ENCODE measurements around the gene ANTXR2.
"Not testable (repeated sequence)": the region's sequence is repeated elsewhere in the genome, so short reads cannot be mapped to it uniquely, and the experiment has no call there.

The ANTXR2 gene

GRCh38 chr4:79922011-79922410, 151.0 kb downstream of the ANTXR2 start:
- no peak for FAIRE-seq
- DNase-seq (ENCODE audit: low spot score) = no peak

- FAIRE-seq = no peak
Measured at GRCh38 chr4:79920163-79920853, 152.7 kb downstream of the ANTXR2 start.

GRCh38 chr4:79918292-79918691, 154.7 kb downstream of the ANTXR2 start:
- DNase-seq (ENCODE audit: low spot score) (no peak), FAIRE-seq (no peak)

More at GRCh38 chr4:79920163-79920853, 152.7 kb downstream of the ANTXR2 start:
- no peak for DNase-seq (ENCODE audit: low spot score)

DNA sequence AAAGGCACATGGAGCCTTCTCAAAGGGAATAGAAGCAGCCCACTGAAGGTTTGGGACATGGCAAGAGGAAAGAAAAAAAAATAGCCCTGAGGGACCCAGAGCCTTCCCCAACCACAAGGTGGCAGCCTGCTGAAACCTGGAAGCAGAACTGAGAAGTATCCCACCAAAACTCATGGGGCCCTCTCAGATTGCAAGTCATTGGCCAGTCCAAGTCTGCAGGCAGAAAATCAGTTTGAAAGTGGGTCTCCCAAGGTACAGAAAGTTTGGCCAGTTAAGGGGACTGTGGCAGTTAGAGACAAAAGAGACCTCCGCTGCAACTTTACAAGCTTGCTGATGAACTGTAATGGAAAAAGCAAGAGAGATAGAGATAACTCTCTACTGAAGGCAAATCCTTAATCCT, 155.8 kb downstream of the ANTXR2 start:
- FAIRE-seq (no peak), DNase-seq (ENCODE audit: low spot score) (peak; percentile 32)

GRCh38 chr4:79915246-79915645, 157.8 kb downstream of the ANTXR2 start:
- DNase-seq (ENCODE audit: low spot score) (no peak), FAIRE-seq (no peak)

DNA sequence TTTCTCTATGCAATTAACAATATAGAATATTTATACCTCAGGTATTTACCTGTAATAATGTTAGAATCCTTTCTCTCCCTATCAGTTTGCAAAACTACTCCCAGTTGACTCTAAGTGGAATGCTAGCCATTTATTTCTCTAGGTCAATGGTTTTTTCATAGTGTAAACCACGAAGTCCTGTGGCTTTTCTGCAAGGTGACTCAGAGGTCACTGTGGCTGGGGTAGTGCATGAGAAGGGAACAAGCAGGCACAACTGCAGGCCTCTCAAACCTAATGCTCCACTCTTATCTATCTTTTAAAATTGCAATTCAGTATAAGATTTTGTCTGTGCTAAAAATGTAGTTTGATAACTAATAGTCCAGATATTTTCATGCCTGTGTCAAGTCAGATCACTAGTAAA, 159.4 kb downstream of the ANTXR2 start:
- DNase-seq (ENCODE audit: low spot score) (peak; percentile 4), FAIRE-seq (no peak)

DNA sequence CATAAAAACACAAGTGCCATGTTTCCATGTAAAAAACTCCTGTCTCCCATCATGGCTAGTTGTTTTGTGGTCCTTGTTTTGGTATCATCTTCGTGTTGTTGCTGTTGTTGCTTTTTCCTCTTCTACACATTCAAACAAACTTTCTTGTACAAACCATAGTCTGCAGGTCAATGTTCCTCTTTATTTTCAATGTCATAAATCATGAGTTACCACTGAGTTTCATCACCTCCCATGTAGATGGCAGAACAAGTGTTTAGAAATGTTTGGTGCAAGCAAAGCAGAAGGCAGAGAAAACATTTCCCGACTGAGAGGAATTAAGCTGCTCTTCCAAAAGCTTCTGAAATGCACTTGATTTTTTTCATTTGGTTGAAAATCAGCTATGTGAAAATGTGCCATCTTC, 166.0 kb downstream of the ANTXR2 start:
- DNase-seq (ENCODE audit: low spot score) (no peak), FAIRE-seq (no peak)

DNA sequence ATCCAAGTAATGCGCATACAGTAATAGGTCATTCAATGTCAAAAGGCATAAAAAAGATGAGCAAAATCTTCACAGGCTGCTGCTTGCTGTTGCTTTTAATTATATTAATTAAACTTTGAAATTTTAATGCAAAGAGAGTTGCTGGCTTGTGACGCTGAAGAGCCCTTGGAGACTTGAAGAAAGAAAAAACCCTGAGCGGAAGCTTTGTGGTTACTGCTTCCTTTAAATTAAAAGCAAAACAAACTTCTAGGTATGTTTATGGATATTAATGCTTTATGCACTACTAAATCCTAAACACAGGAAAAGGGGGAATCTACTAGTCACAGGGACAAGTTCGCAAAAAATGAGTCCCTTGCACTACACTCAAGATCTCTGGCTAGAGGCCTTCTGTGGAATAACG, 166.7 kb downstream of the ANTXR2 start:
- no peak for FAIRE-seq

DNA sequence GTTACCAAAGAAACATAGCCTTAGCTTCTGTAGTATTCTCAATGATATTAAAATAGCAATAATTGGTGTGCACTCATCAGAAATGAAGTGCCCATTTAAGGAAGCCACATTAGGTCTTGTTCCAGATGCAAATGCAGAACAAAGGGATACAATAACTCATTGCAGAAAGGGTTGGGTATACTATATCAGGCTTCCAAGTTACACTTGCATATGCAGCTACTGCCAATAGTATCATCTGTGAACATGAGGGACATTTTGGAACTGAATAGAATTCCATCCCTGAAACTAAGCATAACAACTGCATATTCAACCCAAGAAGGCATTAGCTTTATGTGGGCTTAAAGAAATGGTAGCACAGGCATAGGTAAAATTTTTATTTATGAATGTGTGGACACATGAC, 167.8 kb downstream of the ANTXR2 start:
- FAIRE-seq (no peak), DNase-seq (ENCODE audit: low spot score) (no peak)

More for the DNA sequence above, 166.7 kb downstream of the ANTXR2 start:
- no peak for DNase-seq (ENCODE audit: low spot score)

DNA sequence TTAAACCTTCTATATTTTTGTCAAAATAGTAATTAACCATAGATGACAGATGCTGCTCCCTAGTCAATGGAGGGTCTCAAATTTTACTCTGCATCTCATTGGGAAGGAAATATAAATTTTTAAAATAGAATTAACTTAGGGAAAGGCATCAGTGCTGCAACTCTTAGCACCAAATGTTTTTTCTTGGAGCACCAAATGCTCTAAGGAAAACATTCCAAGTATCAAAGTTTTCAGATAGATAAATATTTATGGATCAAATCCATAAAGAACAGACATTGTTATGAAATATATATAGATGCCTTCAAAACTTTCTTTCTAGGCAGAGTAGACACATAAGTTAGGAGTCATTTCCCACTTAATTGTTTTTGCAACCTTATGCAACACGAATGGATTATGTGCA, 168.7 kb downstream of the ANTXR2 start:
- no peak for FAIRE-seq
- DNase-seq (ENCODE audit: low spot score) = no peak

DNA sequence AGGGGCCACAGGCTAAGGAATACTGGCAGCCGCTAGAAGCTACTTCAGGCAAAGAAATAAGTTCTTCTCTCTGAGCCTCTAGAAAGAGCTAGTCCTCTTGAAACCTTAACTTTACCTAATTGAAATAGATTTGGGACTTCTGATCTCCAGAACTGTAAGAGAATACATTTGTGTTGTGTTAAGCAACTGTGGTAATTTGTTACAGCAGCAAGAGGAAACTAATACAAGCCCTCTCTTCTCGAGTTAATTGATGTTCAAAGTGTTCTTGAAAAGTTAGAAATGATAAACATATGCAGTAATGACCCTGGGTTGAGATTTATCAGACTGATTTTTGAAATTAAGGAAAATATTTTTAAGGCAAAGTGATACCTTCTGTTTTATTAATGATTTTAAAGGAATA, 172.8 kb downstream of the ANTXR2 start:
- no peak for FAIRE-seq
- no peak for DNase-seq (ENCODE audit: low spot score)

- FAIRE-seq (no peak), DNase-seq (ENCODE audit: low spot score) (no peak)
Measured at GRCh38 chr4:79899481-79899880, 173.5 kb downstream of the ANTXR2 start.

DNA sequence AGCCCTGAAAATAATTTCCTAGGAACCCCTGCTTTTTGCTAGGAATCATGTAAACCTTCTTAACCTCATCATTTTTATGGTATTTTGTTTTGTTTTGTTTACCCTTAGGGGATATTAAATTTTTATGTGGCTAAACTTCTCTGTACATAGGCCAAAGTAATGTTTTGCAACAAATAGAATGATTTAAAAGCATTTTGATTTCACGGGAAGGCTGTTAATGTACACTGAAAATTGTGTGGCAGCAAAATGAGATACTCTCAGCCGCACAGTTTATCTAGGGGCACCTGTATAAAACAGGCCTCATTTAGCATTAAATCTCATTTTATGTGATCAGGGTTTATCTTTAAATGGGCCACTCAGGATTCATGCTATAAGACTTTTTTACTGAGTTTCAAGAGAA, 175.0 kb downstream of the ANTXR2 start:
- FAIRE-seq = no peak
- DNase-seq (ENCODE audit: low spot score) = no peak

DNA sequence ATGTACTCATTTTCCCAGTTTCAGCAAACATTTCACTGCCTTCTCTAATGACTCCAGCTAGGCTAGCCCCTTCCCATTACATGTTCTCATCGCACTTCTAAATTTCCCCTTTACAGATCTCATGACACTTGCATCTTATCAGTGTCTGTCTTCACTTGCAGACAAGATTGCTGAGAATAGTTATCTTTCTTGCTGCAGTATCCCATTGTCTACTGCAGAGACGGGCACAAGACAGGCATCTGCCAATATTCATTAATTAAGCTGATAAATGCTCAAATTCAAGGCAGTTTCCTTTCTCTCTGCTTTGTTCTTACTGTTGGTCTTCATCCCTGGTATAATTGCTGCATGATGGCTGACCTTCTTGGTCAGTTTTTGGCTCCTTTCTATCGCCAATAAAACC, 175.9 kb downstream of the ANTXR2 start:
- DNase-seq (ENCODE audit: low spot score) (no peak), FAIRE-seq (no peak)

GRCh38 chr4:79893456-79893855, 179.6 kb downstream of the ANTXR2 start:
- FAIRE-seq (no peak), DNase-seq (ENCODE audit: low spot score) (no peak)

- DNase-seq (ENCODE audit: low spot score); FAIRE-seq: not testable (repeated sequence)
Measured at GRCh38 chr4:79889026-79889425, 184.0 kb downstream of the ANTXR2 start.

- FAIRE-seq (no peak), DNase-seq (ENCODE audit: low spot score) (no peak)
Measured at GRCh38 chr4:79886557-79886956, 186.5 kb downstream of the ANTXR2 start.

DNA sequence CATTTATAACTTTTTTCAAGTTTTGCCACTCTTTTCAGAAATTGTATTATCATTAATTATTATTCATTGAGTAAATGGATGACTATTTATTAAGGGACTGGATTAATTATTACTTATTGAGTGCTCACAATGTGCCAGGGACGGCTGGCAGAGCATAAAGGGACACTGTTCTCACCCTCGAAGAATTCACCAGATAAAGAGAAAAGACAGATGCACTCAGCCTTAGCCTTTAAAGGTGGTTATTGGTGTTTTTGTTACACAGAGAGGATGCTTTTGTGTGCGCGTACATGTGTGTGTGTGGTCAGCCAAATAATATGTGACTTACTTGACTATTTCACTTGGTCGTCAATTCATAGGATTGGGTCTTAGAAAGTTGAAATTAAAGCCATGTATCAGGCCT, 187.0 kb downstream of the ANTXR2 start:
- no peak for DNase-seq (ENCODE audit: low spot score)
- no peak for FAIRE-seq

DNA sequence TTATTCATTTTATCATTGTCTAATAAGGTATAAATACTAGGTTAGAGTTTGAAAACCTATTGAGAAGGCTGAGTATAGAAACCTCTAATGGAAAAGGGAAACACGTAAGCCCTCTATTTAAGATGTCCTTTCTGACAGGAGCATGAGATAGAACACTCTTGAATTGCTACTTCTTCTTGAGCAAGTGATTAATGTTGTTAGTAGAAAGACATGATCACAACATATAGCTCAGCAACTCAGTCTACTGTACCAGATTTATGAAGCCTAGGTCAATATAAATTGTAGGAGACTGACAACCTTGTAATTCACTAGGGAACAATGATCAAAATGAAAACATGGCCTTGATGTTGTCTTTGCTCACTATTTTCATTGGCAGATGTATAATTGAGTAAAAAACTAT, 189.7 kb downstream of the ANTXR2 start:
- DNase-seq (ENCODE audit: low spot score) = no peak
- FAIRE-seq = no peak

- no peak for DNase-seq (ENCODE audit: low spot score)
- no peak for FAIRE-seq
Measured at GRCh38 chr4:79882806-79883205, 190.2 kb downstream of the ANTXR2 start.

GRCh38 chr4:79881407-79881806, 191.6 kb downstream of the ANTXR2 start:
- DNase-seq (ENCODE audit: low spot score) (no peak), FAIRE-seq (no peak)

DNA sequence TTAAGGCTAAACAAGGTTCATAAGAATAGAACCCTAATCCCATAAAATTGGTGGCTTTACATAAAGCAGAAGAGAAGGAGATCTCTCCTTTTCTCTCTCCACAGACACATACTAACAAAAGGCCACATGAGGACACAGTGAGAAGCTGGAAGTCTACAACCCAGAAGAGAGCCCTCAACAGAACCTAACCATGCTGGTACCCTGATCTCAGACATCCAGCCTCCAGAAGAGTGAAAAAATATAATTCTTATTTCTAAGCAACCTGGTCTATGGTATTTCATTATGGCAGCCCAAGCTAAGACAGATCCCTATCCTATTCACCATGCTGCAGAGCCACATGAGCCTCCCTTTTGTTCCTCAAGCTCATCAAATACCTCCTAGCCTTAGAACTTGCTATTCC, 195.5 kb downstream of the ANTXR2 start:
- no peak for DNase-seq (ENCODE audit: low spot score)
- FAIRE-seq = no peak

DNA sequence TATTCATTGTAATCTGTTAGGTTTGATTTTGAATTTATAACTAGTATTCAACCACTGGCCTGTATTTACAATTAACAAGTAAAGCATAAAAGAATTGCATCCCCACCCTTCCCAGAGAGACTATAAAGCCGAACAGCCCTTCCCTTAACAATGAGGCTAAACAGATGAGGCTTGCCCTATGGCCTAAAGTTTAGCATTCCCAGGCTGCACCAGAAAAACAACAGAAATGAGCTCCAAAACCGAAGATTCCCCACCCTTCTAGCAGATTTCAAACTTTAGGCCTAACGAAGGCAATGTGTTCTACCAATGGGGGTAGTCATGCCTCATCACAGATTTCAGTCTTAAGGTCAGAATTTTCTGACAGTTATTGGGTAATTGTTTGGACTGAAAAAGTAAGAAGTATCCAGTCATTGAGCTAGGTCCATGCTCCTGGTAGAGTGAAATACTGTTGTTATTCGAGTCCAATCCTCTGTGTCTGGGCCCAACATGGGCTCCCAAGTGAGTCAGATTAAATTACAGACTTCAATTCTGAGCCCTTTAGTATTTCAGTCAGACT, 197.6 kb downstream of the ANTXR2 start:
- no peak for FAIRE-seq

More for the DNA sequence above, 197.6 kb downstream of the ANTXR2 start:
- DNase-seq (ENCODE audit: low spot score) = no peak
